ENCODE results near the gene FAM83D.
A peak's percentile ranks its signal among the peaks of the same experiment; 100 is the strongest.

FAM83D gene

DNA sequence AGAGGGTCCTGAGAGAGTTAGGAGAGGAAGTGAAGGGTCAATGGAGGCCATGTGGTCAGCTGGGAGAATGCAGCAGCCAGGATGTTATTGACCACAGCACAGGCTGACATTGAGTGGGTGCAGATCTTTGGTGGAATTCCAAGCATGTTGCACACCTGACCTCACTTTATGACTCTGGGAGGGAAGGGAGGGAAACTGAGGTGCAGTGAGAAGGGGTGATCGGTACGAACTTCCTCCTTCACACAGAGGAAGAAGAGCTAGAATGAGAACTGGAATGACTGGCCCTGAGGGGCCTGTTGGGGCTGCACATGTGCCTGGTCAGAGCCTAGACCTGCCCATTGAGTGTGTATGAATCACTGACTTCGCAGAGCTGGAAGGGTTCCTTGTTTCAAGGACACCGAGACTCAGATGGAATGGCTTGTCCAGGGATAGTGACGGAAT is 9.8 kb downstream of the FAM83D start:
- DNase-seq: peak; percentile 9
- Histone ChIP-seq H3K4ac (ENCODE audit: low read depth in 1 of 2, low read length in 2 of 2) (peak overlapping the region; percentile 29 to 35), H3K9ac (ENCODE audit: low read length) (peak overlapping the region; percentile 21), H3K14ac (ENCODE audit: low read length in 2 of 2) (peak overlapping the region in 1 of 2 experiments; percentile 71), H3K23ac (ENCODE audit: low read length in 2 of 2) (no peak overlapping the region), H2BK120ac (ENCODE audit: low read depth, low read length) (no peak overlapping the region), H2AFZ (ENCODE audit: low read depth, low read length) (no peak overlapping the region), H3K4me2 (ENCODE audit: low read length, poor library complexity, severe bottlenecking) (no peak overlapping the region), H3K27ac (ENCODE audit: low read length, poor library complexity, severe bottlenecking) (no peak overlapping the region), H3K79me1 (replicated peaks; ENCODE audit: low read length, poor library complexity, severe bottlenecking) (peaks cover 21% of the 10 kb centered on the region), H4K8ac (ENCODE audit: low read length) (peak overlapping the region; percentile 29), H3K36me3 (ENCODE audit: control insufficient read depth in 1 of 2, insufficient read depth in 2 of 2, low read depth in 1 of 2, low read length in 2 of 2) (no peaks in the 10 kb centered on the region), H3K18ac (ENCODE audit: low read depth in 1 of 2, low read length in 2 of 2) (peak overlapping the region in 1 of 2 experiments; percentile 4), H3K4me1 (ENCODE audit: control insufficient read depth, insufficient read depth, low read depth, low read length) (peaks cover 6% of the 10 kb centered on the region), H3K4me3 (ENCODE audit: insufficient read depth in 1 of 2, low read depth in 1 of 2, low read length in 2 of 2) (no peak overlapping the region), H2BK15ac (ENCODE audit: low read depth, poor library complexity, severe bottlenecking) (no peak overlapping the region), H4K91ac (ENCODE audit: low read length) (peak overlapping the region; percentile 52), H2AK5ac (ENCODE audit: low read length, severe bottlenecking) (no peak overlapping the region), H2BK12ac (ENCODE audit: low read length in 2 of 2) (peak overlapping the region in 1 of 2 experiments; percentile 40), H2BK5ac (ENCODE audit: low read depth, low read length, poor library complexity, severe bottlenecking) (no peak overlapping the region), H3K27me3 (ENCODE audit: control insufficient read depth in 1 of 2, insufficient read depth in 1 of 2, low read length in 2 of 2) (no peaks in the 10 kb centered on the region), H3K9me3 (ENCODE audit: control insufficient read depth, low read length) (no peaks in the 10 kb centered on the region)
- 59% methylated on average over 5 of the region's 5 CpGs for WGBS

DNA sequence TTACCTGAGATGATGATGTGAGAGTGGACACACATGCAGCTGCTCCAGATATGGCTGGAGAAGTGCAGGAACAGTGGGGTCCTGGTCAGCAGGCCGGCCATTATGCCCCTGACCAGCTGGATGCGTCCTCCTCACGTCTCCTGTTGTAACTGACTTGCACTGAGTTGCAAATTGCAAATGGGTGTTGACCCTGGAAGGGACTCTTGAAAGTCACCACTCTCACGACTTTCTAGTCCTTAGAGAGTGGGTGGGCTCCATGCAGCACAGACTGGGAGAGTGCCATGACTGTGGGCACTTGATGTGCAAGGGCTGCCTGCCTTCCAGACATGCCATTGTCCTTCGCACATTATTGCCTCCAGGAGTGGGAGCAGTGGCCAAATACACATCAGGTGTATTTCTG is 10.8 kb downstream of the FAM83D start:
- no peaks in the 10 kb centered on the region for H3K36me3 ChIP-seq (ENCODE audit: control insufficient read depth in 1 of 2, insufficient read depth in 2 of 2, low read depth in 1 of 2, low read length in 2 of 2)
- no peak for DNase-seq
- no peak overlapping the region for H3K18ac ChIP-seq (ENCODE audit: low read depth in 1 of 2, low read length in 2 of 2)
- no peak overlapping the region for H3K4me2 ChIP-seq (ENCODE audit: low read length, poor library complexity, severe bottlenecking)
- no peak overlapping the region for H2BK15ac ChIP-seq (ENCODE audit: low read depth, poor library complexity, severe bottlenecking)
- H3K79me1 ChIP-seq (replicated peaks; ENCODE audit: low read length, poor library complexity, severe bottlenecking): peaks cover 30% of the 10 kb centered on the region
- H3K4ac ChIP-seq (ENCODE audit: low read depth in 1 of 2, low read length in 2 of 2): no peak overlapping the region
- H2AFZ ChIP-seq (ENCODE audit: low read depth, low read length): no peak overlapping the region
- H4K91ac ChIP-seq (ENCODE audit: low read length): no peak overlapping the region
- no peak overlapping the region for H2AK5ac ChIP-seq (ENCODE audit: low read length, severe bottlenecking)
- H3K9me3 ChIP-seq (ENCODE audit: control insufficient read depth, low read length): no peaks in the 10 kb centered on the region
- H2BK5ac ChIP-seq (ENCODE audit: low read depth, low read length, poor library complexity, severe bottlenecking): no peak overlapping the region
- H3K4me3 ChIP-seq (ENCODE audit: insufficient read depth in 1 of 2, low read depth in 1 of 2, low read length in 2 of 2): no peak overlapping the region
- H3K9ac ChIP-seq (ENCODE audit: low read length): no peak overlapping the region
- H2BK120ac ChIP-seq (ENCODE audit: low read depth, low read length): no peak overlapping the region
- no peaks in the 10 kb centered on the region for H3K27me3 ChIP-seq (ENCODE audit: control insufficient read depth in 1 of 2, insufficient read depth in 1 of 2, low read length in 2 of 2)
- WGBS: 97% methylated on average over 5 of the region's 5 CpGs
- H3K23ac ChIP-seq (ENCODE audit: low read length in 2 of 2): no peak overlapping the region
- H3K4me1 ChIP-seq (ENCODE audit: control insufficient read depth, insufficient read depth, low read depth, low read length): peaks cover 6% of the 10 kb centered on the region
- no peak overlapping the region for H2BK12ac ChIP-seq (ENCODE audit: low read length in 2 of 2)
- H3K27ac ChIP-seq (ENCODE audit: low read length, poor library complexity, severe bottlenecking): no peak overlapping the region
- H3K14ac ChIP-seq (ENCODE audit: low read length in 2 of 2): no peak overlapping the region
- peak overlapping the region; percentile 5 for H4K8ac ChIP-seq (ENCODE audit: low read length)

DNA sequence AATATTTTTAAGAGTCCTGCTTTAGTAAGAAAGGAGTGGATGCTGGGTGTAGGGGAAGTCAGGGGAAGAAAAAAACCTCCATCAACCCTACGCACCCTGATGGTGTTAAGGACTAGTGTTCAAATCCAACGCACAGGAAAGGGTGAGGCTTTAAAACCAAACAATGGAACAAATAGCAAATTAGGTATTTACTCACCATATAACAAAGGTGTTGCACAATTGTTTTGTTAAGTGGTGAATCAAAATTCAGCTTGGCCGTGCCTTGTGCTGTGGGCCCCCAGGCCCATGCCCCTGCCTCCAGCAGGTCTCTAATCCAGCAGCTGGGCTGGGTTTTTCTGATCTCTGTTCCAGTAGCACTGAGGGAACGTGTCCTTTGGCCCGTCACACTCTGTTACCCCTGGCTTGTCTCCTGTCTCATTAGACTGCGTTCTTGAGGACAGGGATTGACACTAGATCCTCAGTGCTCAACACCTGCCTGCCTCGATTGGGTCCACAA is 11.8 kb downstream of the FAM83D start:
- DNase-seq: no peak
- H3K36me3 ChIP-seq (ENCODE audit: control insufficient read depth in 1 of 2, insufficient read depth in 2 of 2, low read depth in 1 of 2, low read length in 2 of 2): no peaks in the 10 kb centered on the region
- H3K9ac ChIP-seq (ENCODE audit: low read length): no peak overlapping the region
- no peaks in the 10 kb centered on the region for H3K27me3 ChIP-seq (ENCODE audit: control insufficient read depth in 1 of 2, insufficient read depth in 1 of 2, low read length in 2 of 2)
- no peak overlapping the region for H3K4me2 ChIP-seq (ENCODE audit: low read length, poor library complexity, severe bottlenecking)
- no peaks in the 10 kb centered on the region for H3K9me3 ChIP-seq (ENCODE audit: control insufficient read depth, low read length)
- H3K14ac ChIP-seq (ENCODE audit: low read length in 2 of 2): no peak overlapping the region
- H3K4me1 ChIP-seq (ENCODE audit: control insufficient read depth, insufficient read depth, low read depth, low read length): peaks cover 6% of the 10 kb centered on the region
- H4K91ac ChIP-seq (ENCODE audit: low read length): no peak overlapping the region
- no peak overlapping the region for H3K23ac ChIP-seq (ENCODE audit: low read length in 2 of 2)
- H2AK5ac ChIP-seq (ENCODE audit: low read length, severe bottlenecking): no peak overlapping the region
- H3K4me3 ChIP-seq (ENCODE audit: insufficient read depth in 1 of 2, low read depth in 1 of 2, low read length in 2 of 2): no peak overlapping the region
- H4K8ac ChIP-seq (ENCODE audit: low read length): no peak overlapping the region
- peaks cover 34% of the 10 kb centered on the region for H3K79me1 ChIP-seq (replicated peaks; ENCODE audit: low read length, poor library complexity, severe bottlenecking)
- no peak overlapping the region for H3K4ac ChIP-seq (ENCODE audit: low read depth in 1 of 2, low read length in 2 of 2)
- no peak overlapping the region for H2BK15ac ChIP-seq (ENCODE audit: low read depth, poor library complexity, severe bottlenecking)
- H3K27ac ChIP-seq (ENCODE audit: low read length, poor library complexity, severe bottlenecking): no peak overlapping the region
- no peak overlapping the region for H2BK120ac ChIP-seq (ENCODE audit: low read depth, low read length)
- no peak overlapping the region for H2BK12ac ChIP-seq (ENCODE audit: low read length in 2 of 2)
- H2BK5ac ChIP-seq (ENCODE audit: low read depth, low read length, poor library complexity, severe bottlenecking): no peak overlapping the region
- H3K18ac ChIP-seq (ENCODE audit: low read depth in 1 of 2, low read length in 2 of 2): no peak overlapping the region
- no peak overlapping the region for H2AFZ ChIP-seq (ENCODE audit: low read depth, low read length)
- 94% methylated on average over 5 of the region's 7 CpGs for WGBS

DNA sequence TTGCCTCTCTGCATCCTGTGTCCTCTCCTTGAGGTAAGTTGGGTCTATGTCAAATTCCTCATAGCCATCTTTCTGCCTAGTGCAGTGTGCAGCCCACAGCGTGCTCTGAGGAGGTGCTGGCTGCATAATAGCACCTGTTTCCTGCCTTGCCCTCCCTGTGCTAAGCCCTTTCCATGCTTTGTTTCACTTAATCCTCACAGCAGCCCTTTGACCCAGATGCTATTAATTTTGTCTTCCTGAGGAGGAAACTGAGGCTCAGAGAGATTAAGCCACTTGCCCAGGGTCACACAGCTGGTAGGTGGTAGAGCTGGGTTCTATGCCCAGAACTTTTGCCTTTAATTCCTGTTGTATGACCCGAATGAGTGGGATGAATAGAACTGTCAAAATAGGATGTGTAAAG is 13.5 kb downstream of the FAM83D start:
- Histone ChIP-seq H3K4me3 (ENCODE audit: insufficient read depth in 1 of 2, low read depth in 1 of 2, low read length in 2 of 2) (no peak overlapping the region), H2BK15ac (ENCODE audit: low read depth, poor library complexity, severe bottlenecking) (no peak overlapping the region), H2AFZ (ENCODE audit: low read depth, low read length) (no peak overlapping the region), H2AK5ac (ENCODE audit: low read length, severe bottlenecking) (no peak overlapping the region), H3K36me3 (ENCODE audit: control insufficient read depth in 1 of 2, insufficient read depth in 2 of 2, low read depth in 1 of 2, low read length in 2 of 2) (no peaks in the 10 kb centered on the region), H3K4ac (ENCODE audit: low read depth in 1 of 2, low read length in 2 of 2) (no peak overlapping the region), H3K27me3 (ENCODE audit: control insufficient read depth in 1 of 2, insufficient read depth in 1 of 2, low read length in 2 of 2) (no peaks in the 10 kb centered on the region), H3K79me1 (replicated peaks; ENCODE audit: low read length, poor library complexity, severe bottlenecking) (peaks cover 34% of the 10 kb centered on the region), H3K9me3 (ENCODE audit: control insufficient read depth, low read length) (no peaks in the 10 kb centered on the region), H3K18ac (ENCODE audit: low read depth in 1 of 2, low read length in 2 of 2) (no peak overlapping the region), H3K14ac (ENCODE audit: low read length in 2 of 2) (no peak overlapping the region), H4K8ac (ENCODE audit: low read length) (no peak overlapping the region), H2BK5ac (ENCODE audit: low read depth, low read length, poor library complexity, severe bottlenecking) (no peak overlapping the region), H4K91ac (ENCODE audit: low read length) (no peak overlapping the region), H2BK120ac (ENCODE audit: low read depth, low read length) (no peak overlapping the region), H3K4me1 (ENCODE audit: control insufficient read depth, insufficient read depth, low read depth, low read length) (peaks cover 6% of the 10 kb centered on the region), H3K23ac (ENCODE audit: low read length in 2 of 2) (no peak overlapping the region), H2BK12ac (ENCODE audit: low read length in 2 of 2) (no peak overlapping the region), H3K27ac (ENCODE audit: low read length, poor library complexity, severe bottlenecking) (no peak overlapping the region), H3K4me2 (ENCODE audit: low read length, poor library complexity, severe bottlenecking) (no peak overlapping the region), H3K9ac (ENCODE audit: low read length) (no peak overlapping the region)
- no peak for DNase-seq
- 96% methylated on average over 2 of the region's 2 CpGs for WGBS

Measured in mesenchymal stem cell (in vitro differentiated cells and primary cell).